Chondrocyte (in vitro differentiated cells): ENCODE data around the gene ASXL2. TPM values are rescaled to one million over a fixed set of nuclear protein-coding genes. Genes with fewer than 3 reads are reported as not detected.

Source experiments
- DNase-seq: peaks from one replicate; pipeline ENCODE4 v3.0.0; 2021; ENCODE audit warnings: mixed read lengths, low spot score
- H3K27ac Mint-ChIP-seq: one replicate; pipeline ENCODE4 v1.8.0; 2021; ENCODE audit warnings: mild to moderate bottlenecking, moderate library complexity, mixed read lengths; ENCODE audit not compliant: unreplicated experiment
- H3K27me3 Mint-ChIP-seq: 2 replicates; pipeline ENCODE4 v1.8.0; 2021; ENCODE audit warnings: low read depth, mixed read lengths
- H3K36me3 Mint-ChIP-seq: 2 replicates; pipeline ENCODE4 v1.8.0; 2021; ENCODE audit warnings: low read depth, mixed read lengths
- H3K4me1 Mint-ChIP-seq: 2 replicates; pipeline ENCODE4 v1.8.0; 2021; ENCODE audit warnings: low read depth, mild to moderate bottlenecking, mixed read lengths
- H3K4me3 Mint-ChIP-seq: one replicate; pipeline ENCODE4 v1.8.0; 2021; ENCODE audit warnings: mild to moderate bottlenecking, moderate library complexity, mixed read lengths; ENCODE audit not compliant: unreplicated experiment
- H3K9me3 Mint-ChIP-seq: 2 replicates; pipeline ENCODE4 v1.8.0; 2021; ENCODE audit warnings: low read depth, mixed read lengths
- CTCF ChIP-seq: fragments of 200-600 bp; sonication (generic); IDR thresholded peaks from 2 replicates; pipeline ENCODE4 v1.5.0; 2021; ENCODE audit warnings: antibody characterized with exemption, mild to moderate bottlenecking, moderate library complexity
- total RNA-seq: library from RNA; stranded (reverse); gene quantifications from 3 replicates; pipeline ENCODE4 v1.2.1, GENCODE V29; 2021

The ASXL2 gene
- total RNA-seq, 1 donor from 2014 or later, result 24.7 TPM

- H3K4me1 Mint-ChIP-seq, result no peaks in the 10 kb centered on the region
- no peak overlapping the region for H3K27ac Mint-ChIP-seq
- H3K27me3 Mint-ChIP-seq, result no peaks in the 10 kb centered on the region
- H3K4me3 Mint-ChIP-seq, result no peak overlapping the region
- no peak for DNase-seq
- no peaks in the 10 kb centered on the region for H3K9me3 Mint-ChIP-seq
- H3K36me3 Mint-ChIP-seq, result peaks cover 26% of the 10 kb centered on the region
- no peak for TF ChIP-seq CTCF
Measured at GRCh38 chr2:25738383-25739343, 139.6 kb downstream of the ASXL2 start.

- H3K9me3 Mint-ChIP-seq, result no peaks in the 10 kb centered on the region
- no peak overlapping the region for H3K27ac Mint-ChIP-seq
- peaks cover 11% of the 10 kb centered on the region for H3K36me3 Mint-ChIP-seq
- no peaks in the 10 kb centered on the region for H3K4me1 Mint-ChIP-seq
- no peak overlapping the region for H3K4me3 Mint-ChIP-seq
- no peak for TF ChIP-seq CTCF
- H3K27me3 Mint-ChIP-seq, result no peaks in the 10 kb centered on the region
- no peak for DNase-seq
Measured at GRCh38 chr2:25736899-25737515, 141.3 kb downstream of the ASXL2 start.

- Mint-ChIP-seq H3K9me3 (no peaks in the 10 kb centered on the region), H3K27ac (no peak overlapping the region), H3K27me3 (no peaks in the 10 kb centered on the region), H3K4me3 (no peak overlapping the region), H3K4me1 (no peaks in the 10 kb centered on the region), H3K36me3 (peaks cover 8% of the 10 kb centered on the region)
- DNase-seq, result no peak
- no peak for TF ChIP-seq CTCF
Measured at GRCh38 chr2:25735835-25736234, 142.5 kb downstream of the ASXL2 start.

GRCh38 chr2:25728559-25728958, 149.7 kb downstream of the ASXL2 start:
- Mint-ChIP-seq H3K4me1 (no peaks in the 10 kb centered on the region), H3K36me3 (no peaks in the 10 kb centered on the region), H3K27ac (no peak overlapping the region), H3K9me3 (peaks cover 2% of the 10 kb centered on the region), H3K27me3 (no peaks in the 10 kb centered on the region), H3K4me3 (no peak overlapping the region)
- TF ChIP-seq CTCF, result no peak
- DNase-seq, result no peak

- peaks cover 2% of the 10 kb centered on the region for H3K9me3 Mint-ChIP-seq
- no peak overlapping the region for H3K4me3 Mint-ChIP-seq
- no peak overlapping the region for H3K27ac Mint-ChIP-seq
- DNase-seq, result no peak
- TF ChIP-seq CTCF, result no peak
- H3K36me3 Mint-ChIP-seq, result no peaks in the 10 kb centered on the region
- H3K27me3 Mint-ChIP-seq, result peaks cover 2% of the 10 kb centered on the region
- H3K4me1 Mint-ChIP-seq, result no peaks in the 10 kb centered on the region
Measured at GRCh38 chr2:25726522-25726921, 151.8 kb downstream of the ASXL2 start.
